ENCODE results near the gene HLF.

The HLF gene

DNA sequence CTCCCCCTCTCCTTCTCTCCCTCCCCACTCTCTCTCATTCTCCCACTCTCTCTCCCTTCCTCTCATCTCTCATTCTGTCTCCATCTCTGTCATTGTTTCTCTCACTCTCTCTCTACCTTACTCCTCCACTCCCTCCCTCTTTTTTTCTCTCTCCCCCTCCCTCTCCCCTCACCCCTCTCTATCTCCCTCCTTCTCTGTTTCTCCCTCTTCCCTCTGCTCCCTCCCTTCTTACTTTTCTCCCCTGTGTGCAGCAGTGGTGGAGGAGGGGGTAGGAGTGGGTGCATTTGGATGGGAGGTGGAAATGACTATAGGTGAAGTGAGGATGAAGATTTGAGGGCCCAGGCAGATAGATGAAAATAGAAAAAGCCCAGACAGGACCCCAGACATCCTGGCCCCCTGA, 70.9 kb downstream of the HLF start:
- Histone ChIP-seq H3K27me3 (ENCODE audit: insufficient read depth, poor library complexity, severe bottlenecking) (peaks cover 5% of the 10 kb centered on the region), H3K27ac (replicated peaks) (no peak overlapping the region), H3K4me3 (replicated peaks; ENCODE audit: insufficient read depth, low read length) (no peak overlapping the region)
- DNase-seq (ENCODE audit: low read depth in 1 of 2, low spot score in 1 of 2) = no peak
- TF ChIP-seq GABPA (IDR thresholded peaks at IDR 0.05; ENCODE audit: low read depth) (no peak), POLR2AphosphoS5 (IDR thresholded peaks at IDR 0.05; ENCODE audit: low read depth) (no peak), SPI1 (IDR thresholded peaks at IDR 0.05; ENCODE audit: borderline replicate concordance, low read depth) (no peak)
- TF ChIP-seq, protein P1, sequence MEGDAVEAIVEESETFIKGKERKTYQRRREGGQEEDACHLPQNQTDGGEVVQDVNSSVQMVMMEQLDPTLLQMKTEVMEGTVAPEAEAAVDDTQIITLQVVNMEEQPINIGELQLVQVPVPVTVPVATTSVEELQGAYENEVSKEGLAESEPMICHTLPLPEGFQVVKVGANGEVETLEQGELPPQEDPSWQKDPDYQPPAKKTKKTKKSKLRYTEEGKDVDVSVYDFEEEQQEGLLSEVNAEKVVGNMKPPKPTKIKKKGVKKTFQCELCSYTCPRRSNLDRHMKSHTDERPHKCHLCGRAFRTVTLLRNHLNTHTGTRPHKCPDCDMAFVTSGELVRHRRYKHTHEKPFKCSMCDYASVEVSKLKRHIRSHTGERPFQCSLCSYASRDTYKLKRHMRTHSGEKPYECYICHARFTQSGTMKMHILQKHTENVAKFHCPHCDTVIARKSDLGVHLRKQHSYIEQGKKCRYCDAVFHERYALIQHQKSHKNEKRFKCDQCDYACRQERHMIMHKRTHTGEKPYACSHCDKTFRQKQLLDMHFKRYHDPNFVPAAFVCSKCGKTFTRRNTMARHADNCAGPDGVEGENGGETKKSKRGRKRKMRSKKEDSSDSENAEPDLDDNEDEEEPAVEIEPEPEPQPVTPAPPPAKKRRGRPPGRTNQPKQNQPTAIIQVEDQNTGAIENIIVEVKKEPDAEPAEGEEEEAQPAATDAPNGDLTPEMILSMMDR (IDR thresholded peaks at IDR 0.05; ENCODE audit: insufficient read depth, low read length) = no peak
- TF ChIP-seq, protein P2, sequence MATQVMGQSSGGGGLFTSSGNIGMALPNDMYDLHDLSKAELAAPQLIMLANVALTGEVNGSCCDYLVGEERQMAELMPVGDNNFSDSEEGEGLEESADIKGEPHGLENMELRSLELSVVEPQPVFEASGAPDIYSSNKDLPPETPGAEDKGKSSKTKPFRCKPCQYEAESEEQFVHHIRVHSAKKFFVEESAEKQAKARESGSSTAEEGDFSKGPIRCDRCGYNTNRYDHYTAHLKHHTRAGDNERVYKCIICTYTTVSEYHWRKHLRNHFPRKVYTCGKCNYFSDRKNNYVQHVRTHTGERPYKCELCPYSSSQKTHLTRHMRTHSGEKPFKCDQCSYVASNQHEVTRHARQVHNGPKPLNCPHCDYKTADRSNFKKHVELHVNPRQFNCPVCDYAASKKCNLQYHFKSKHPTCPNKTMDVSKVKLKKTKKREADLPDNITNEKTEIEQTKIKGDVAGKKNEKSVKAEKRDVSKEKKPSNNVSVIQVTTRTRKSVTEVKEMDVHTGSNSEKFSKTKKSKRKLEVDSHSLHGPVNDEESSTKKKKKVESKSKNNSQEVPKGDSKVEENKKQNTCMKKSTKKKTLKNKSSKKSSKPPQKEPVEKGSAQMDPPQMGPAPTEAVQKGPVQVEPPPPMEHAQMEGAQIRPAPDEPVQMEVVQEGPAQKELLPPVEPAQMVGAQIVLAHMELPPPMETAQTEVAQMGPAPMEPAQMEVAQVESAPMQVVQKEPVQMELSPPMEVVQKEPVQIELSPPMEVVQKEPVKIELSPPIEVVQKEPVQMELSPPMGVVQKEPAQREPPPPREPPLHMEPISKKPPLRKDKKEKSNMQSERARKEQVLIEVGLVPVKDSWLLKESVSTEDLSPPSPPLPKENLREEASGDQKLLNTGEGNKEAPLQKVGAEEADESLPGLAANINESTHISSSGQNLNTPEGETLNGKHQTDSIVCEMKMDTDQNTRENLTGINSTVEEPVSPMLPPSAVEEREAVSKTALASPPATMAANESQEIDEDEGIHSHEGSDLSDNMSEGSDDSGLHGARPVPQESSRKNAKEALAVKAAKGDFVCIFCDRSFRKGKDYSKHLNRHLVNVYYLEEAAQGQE (IDR thresholded peaks at IDR 0.05; ENCODE audit: insufficient replicate concordance, low read depth) = no peak

- no peak overlapping the region for H3K27ac ChIP-seq (replicated peaks)
- no peak for TF ChIP-seq POLR2AphosphoS5 (IDR thresholded peaks at IDR 0.05; ENCODE audit: low read depth)
- TF ChIP-seq, protein P2 (IDR thresholded peaks at IDR 0.05; ENCODE audit: insufficient replicate concordance, low read depth) = no peak
- TF ChIP-seq SPI1 (IDR thresholded peaks at IDR 0.05; ENCODE audit: borderline replicate concordance, low read depth) = no peak
- TF ChIP-seq, protein P1 (IDR thresholded peaks at IDR 0.05; ENCODE audit: insufficient read depth, low read length) = no peak
- no peak for TF ChIP-seq GABPA (IDR thresholded peaks at IDR 0.05; ENCODE audit: low read depth)
Measured at GRCh38 chr17:55336426-55336825, 71.7 kb downstream of the HLF start.

GRCh38 chr17:55340176-55340575, 75.4 kb downstream of the HLF start:
- TF ChIP-seq, protein P2 (IDR thresholded peaks at IDR 0.05; ENCODE audit: insufficient replicate concordance, low read depth) = no peak
- TF ChIP-seq POLR2AphosphoS5 (IDR thresholded peaks at IDR 0.05; ENCODE audit: low read depth) (no peak), GABPA (IDR thresholded peaks at IDR 0.05; ENCODE audit: low read depth) (no peak), SPI1 (IDR thresholded peaks at IDR 0.05; ENCODE audit: borderline replicate concordance, low read depth) (no peak)
- H3K27ac ChIP-seq (replicated peaks) = no peak overlapping the region
- H3K4me3 ChIP-seq (replicated peaks; ENCODE audit: insufficient read depth, low read length) = no peak overlapping the region
- peaks cover 5% of the 10 kb centered on the region for H3K27me3 ChIP-seq (ENCODE audit: insufficient read depth, poor library complexity, severe bottlenecking)
- no peak for DNase-seq (ENCODE audit: low read depth in 1 of 2, low spot score in 1 of 2)

More at GRCh38 chr17:55336426-55336825, 71.7 kb downstream of the HLF start:
- no peak for DNase-seq (ENCODE audit: low read depth in 1 of 2, low spot score in 1 of 2)
- H3K4me3 ChIP-seq (replicated peaks; ENCODE audit: insufficient read depth, low read length) = no peak overlapping the region
- peaks cover 5% of the 10 kb centered on the region for H3K27me3 ChIP-seq (ENCODE audit: insufficient read depth, poor library complexity, severe bottlenecking)
